Heart left ventricle (tissue), 16 donors: Measurements from ENCODE around the gene ACBD3. TPM values are rescaled to one million over a fixed set of nuclear protein-coding genes. Genes with fewer than 3 reads are reported as not detected.

Source experiments
- ATAC-seq, 4 donors: fragments of 200-7000 bp; cut with Tn5 transposase; one replicate each; pipeline ENCODE4 v1.9.1; 2020 to 2022; ENCODE audit warnings: moderate library complexity in 4 of 4, mild to moderate bottlenecking in 3 of 4, moderate number of reproducible peaks in 1 of 4
- DNase-seq, 5 donors: peaks; one replicate each; pipeline ENCODE4 v3.0.0-alpha.2; 2020
- H3K27ac ChIP-seq, 12 donors: fragments of 200-600 bp; sonication (generic) in 4 of 12; one replicate each; pipeline versions ENCODE4 v1.5.0 to v1.8.0; 2016 to 2022; ENCODE audit warnings: mild to moderate bottlenecking in 2 of 12
- H3K27me3 ChIP-seq, 9 donors: fragments of 200-600 bp; sonication (generic) in 2 of 9; one replicate each; pipeline versions ENCODE4 v1.5.1 to v1.8.0; 2016 to 2022; ENCODE audit warnings: mild to moderate bottlenecking in 3 of 9
- H3K36me3 ChIP-seq, 9 donors: fragments of 200-600 bp; sonication (generic) in 2 of 9; one replicate each; pipeline versions ENCODE4 v1.5.0 to v1.8.0; 2018 to 2022; ENCODE audit warnings: mild to moderate bottlenecking in 2 of 9
- H3K4me1 ChIP-seq, 12 donors: fragments of 200-600 bp; sonication (generic) in 4 of 12; one replicate each; pipeline versions ENCODE4 v1.5.0 to v1.8.0; 2016 to 2022; ENCODE audit warnings: mild to moderate bottlenecking in 3 of 12
- H3K4me3 ChIP-seq, 12 donors: fragments of 200-600 bp; sonication (generic) in 4 of 12; one replicate each; pipeline versions ENCODE4 v1.5.0 to v1.8.0; 2017 to 2022; ENCODE audit warnings: mild to moderate bottlenecking in 9 of 12, moderate library complexity in 4 of 12
- H3K9me3 ChIP-seq, 12 donors: fragments of 200-600 bp; sonication (generic) in 4 of 12; one replicate each; pipeline versions ENCODE4 v1.5.0 to v1.8.0; 2016 to 2022; ENCODE audit warnings: mild to moderate bottlenecking in 1 of 12
- CTCF ChIP-seq, 12 donors: fragments of 200-600 bp; sonication (generic) in 4 of 12; IDR thresholded peaks; one replicate each; pipeline versions ENCODE4 v1.5.0 to v1.8.0; 2018 to 2022; ENCODE audit warnings: antibody characterized with exemption in 12 of 12, mild to moderate bottlenecking in 5 of 12
- POLR2A ChIP-seq, 2 donors: fragments of 450-650 bp; IDR thresholded peaks; one replicate each; pipeline ENCODE4 v1.6.1; 2017; ENCODE audit warnings: antibody characterized with exemption in 2 of 2, mild to moderate bottlenecking in 2 of 2, moderate library complexity in 2 of 2
- WGBS, 4 donors: extraction: QIAGEN DNeasy Blood & Tissue Kit in 2 of 4; methylation state at CpG; one replicate each; pipeline versions ENCODE4 v1.1.5 to v1.1.7; 2013 to 2018; 5-methylcytosine and 5-hydroxymethylcytosine counted together
- intact Hi-C, 10 donors: fragments of 100-400 bp; cut with DNase I; formaldehyde crosslinking; loops; one replicate each; pipeline versions ENCODE4 v1.11.1 to v1.14.2; 2022
- polyA plus RNA-seq, 2 donors: library from polyadenylated mRNA; stranded (reverse); fragments of 200-250 nt; gene quantifications; one replicate each; pipeline ENCODE4 v1.2.3, GENCODE V29; 2013
- total RNA-seq, 9 donors: library from RNA; depleted of rRNA in 2 of 9; stranded (reverse); fragments of >200 nt in 2 of 9; fragmentation: NEBNext Ultra II Directional in 3 of 9; extraction: Animal tissue kit (Norgen Biotek cat#: 25700) in 3 of 9; gene quantifications; one replicate each; pipeline versions ENCODE4 v1.1.0 to v1.2.4, GENCODE V29; 2016 to 2023
- donor health status: ischemic (EF 13 %, LVEDD 7.1; RV severe dilation, severe dysfunction).
- donor health status: healthy with polysubstance abuse.
- donor health status: DM: no; HTN: yes; CAD: no.
- donor health status: DM: no; HTN: no; CAD: no.
- donor health status: ischemic (EF 25% LVEDD 6.9; RV normal size, moderate dysfunction).
- donor health status: ischemic (EF 25% LVEDD 5.7; RV mildly dilated, moderate dysfunction).
- donor health status: healthy.
- donor health status: DM: yes; HTN: yes; CAD: no.
- donor health status: ischemic (EF 35%, LVEDD 5.7; RV mildly dilated, moderate dysfunction).
- donor health status: nonischemic (EF 11% LVEDD 7.7; RV severe dilation, severe dysfunction).
- donor health status: DM: yes; HTN: yes; CAD: no.
- donor health status: PGD.
- donor health status: ischemic (EF 29% LVEDD 5.4; RV normal size, mild dysfunction).
- donor health status: nonischemic (EF 23%, LVEDD 6.1; RV moderate dilation, normal function).

The ACBD3 gene
- total and polyA plus RNA-seq, 11 donors, result 9.3 to 39.1 (median 28.0) TPM

- DNase-seq (no peak), ATAC-seq (no peak)
- Histone ChIP-seq H3K27me3 (no peaks in the 10 kb centered on the region), H3K27ac (no peak overlapping the region), H3K4me3 (no peak overlapping the region), H3K36me3 (no peaks in the 10 kb centered on the region), H3K4me1 (peaks cover 0 to 13% (median 8%) of the 10 kb centered on the region in 12 donors), H3K9me3 (no peaks in the 10 kb centered on the region)
- WGBS, 4 donors, result 76 to 88% (median 82%) methylated on average over 6 of the region's 6 CpGs
- intact Hi-C loops, result loop anchor here in 2 of 10 donors (5.0 to 10.0 kb wide), 2 partner anchors 115 to 123 kb away; partner anchors contain the start of gene SDE2 (in 1 of the 2)
- no peak for TF ChIP-seq POLR2A (IDR thresholded peaks at IDR 0.05)
- TF ChIP-seq CTCF (IDR thresholded peaks at IDR 0.05), result no peak
Observed at GRCh38 chr1:226117330-226117729, 69.2 kb downstream of the ACBD3 start.

- no peaks in the 10 kb centered on the region for H3K9me3 ChIP-seq
- TF ChIP-seq CTCF (IDR thresholded peaks at IDR 0.05) (no peak), POLR2A (IDR thresholded peaks at IDR 0.05) (no peak)
- H3K27me3 ChIP-seq, result no peaks in the 10 kb centered on the region
- no peak overlapping the region for H3K27ac ChIP-seq
- no peak overlapping the region for H3K4me3 ChIP-seq
- no peaks in the 10 kb centered on the region for H3K36me3 ChIP-seq
- DNase-seq (no peak), ATAC-seq (no peak)
- 67 to 79% (median 71%) methylated on average over 3 of the region's 3 CpGs for WGBS, 4 donors
- H3K4me1 ChIP-seq, result peaks cover 0 to 19% (median 13%) of the 10 kb centered on the region in 12 donors
- intact Hi-C loops, result loop anchor here in 2 of 10 donors (5.0 to 10.0 kb wide), 2 partner anchors 114 to 122 kb away; partner anchors contain the start of gene SDE2 (in 1 of the 2)
Observed at GRCh38 chr1:226116673-226117072, 69.9 kb downstream of the ACBD3 start.

GRCh38 chr1:226112626-226113025, 73.9 kb downstream of the ACBD3 start:
- 71 to 80% (median 77%) methylated on average over 3 of the region's 3 CpGs for WGBS, 4 donors
- intact Hi-C loops, result loop anchor here in 3 of 10 donors (5.0 to 10.0 kb wide), 3 partner anchors 110 to 118 kb away; partner anchors contain the start of gene SDE2 (in 2 of the 3)
- H3K27ac ChIP-seq, result peak overlapping the region in 8 of 12 donors; percentile 94 to 100 (median 99)
- no peaks in the 10 kb centered on the region for H3K36me3 ChIP-seq
- TF ChIP-seq POLR2A (IDR thresholded peaks at IDR 0.05) (no peak), CTCF (IDR thresholded peaks at IDR 0.05) (no peak)
- no peak for ATAC-seq
- no peaks in the 10 kb centered on the region for H3K27me3 ChIP-seq
- DNase-seq, result no peak
- H3K4me3 ChIP-seq, result no peak overlapping the region
- no peaks in the 10 kb centered on the region for H3K9me3 ChIP-seq
- peaks cover 0 to 38% (median 33%) of the 10 kb centered on the region in 12 donors for H3K4me1 ChIP-seq

DNA sequence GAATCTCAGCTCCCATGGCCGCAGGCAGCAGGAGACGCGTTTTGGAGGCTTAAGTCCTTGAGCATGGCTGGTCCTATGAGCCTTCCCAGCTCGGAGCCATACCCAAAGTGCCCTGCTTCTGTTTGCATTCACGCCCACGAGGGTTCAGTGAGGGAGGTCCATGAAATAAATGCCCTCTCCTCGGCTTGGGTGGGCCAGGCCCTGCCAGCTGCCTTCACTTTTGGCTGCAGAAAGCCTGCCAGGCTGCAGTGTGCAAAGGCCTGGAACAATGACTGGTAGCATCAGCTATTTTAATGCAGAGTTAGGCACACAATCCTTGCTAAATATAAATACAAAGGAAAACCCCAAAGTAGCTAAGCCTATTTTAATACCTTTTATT, 74.7 kb downstream of the ACBD3 start:
- no peaks in the 10 kb centered on the region for H3K27me3 ChIP-seq

More for the DNA sequence above, 74.7 kb downstream of the ACBD3 start:
- WGBS, 4 donors, result 47 to 66% (median 56%) methylated on average over 5 to 7 of the region's 7 CpGs
- H3K4me1 ChIP-seq, result peaks cover 0 to 38% (median 33%) of the 10 kb centered on the region in 12 donors
- intact Hi-C loops, result loop anchor here in 6 of 10 donors (2.0 to 10.0 kb wide), 7 partner anchors 47 to 117 kb away; partner anchors contain the start of genes SDE2 (in 4 of the 6) and H3-3A (in 1 of the 6)
- ATAC-seq (no peak), DNase-seq (no peak)
- TF ChIP-seq CTCF (IDR thresholded peaks at IDR 0.05) (no peak), POLR2A (IDR thresholded peaks at IDR 0.05) (no peak)
- peak overlapping the region; percentile 49 to 100 (median 100) for H3K27ac ChIP-seq
- H3K4me3 ChIP-seq, result no peak overlapping the region
- no peaks in the 10 kb centered on the region for H3K36me3 ChIP-seq
- no peaks in the 10 kb centered on the region for H3K9me3 ChIP-seq
